ENCODE data around the gene ANKMY1.

Gene ANKMY1

DNA sequence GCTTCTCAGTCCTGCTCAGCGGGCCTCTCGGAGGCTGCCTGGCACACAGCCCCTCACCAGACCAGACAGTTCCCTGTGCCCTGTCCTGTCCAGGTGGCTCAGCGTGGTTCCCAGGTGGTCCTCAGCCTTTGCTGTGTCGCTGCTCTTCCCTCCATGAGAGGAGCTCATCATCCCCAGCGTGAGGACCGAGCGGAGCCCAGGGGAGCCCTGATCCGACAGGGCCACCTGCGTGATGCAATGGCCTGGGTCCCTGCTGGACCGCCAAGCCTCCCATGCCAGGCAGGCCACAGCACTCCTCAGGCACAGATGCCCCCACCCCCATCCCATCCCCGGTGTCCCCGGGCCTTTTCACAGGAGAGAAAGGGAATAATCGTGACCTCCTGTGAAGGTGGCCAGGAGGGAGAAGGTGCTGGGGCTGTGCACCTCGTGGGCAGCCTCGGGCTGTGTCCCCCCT is 118.1 kb downstream of the ANKMY1 start:
- Histone ChIP-seq H3K9me3 (ENCODE audit: insufficient read depth, low read depth, low read length) (no peaks in the 10 kb centered on the region), H3K27me3 (ENCODE audit: insufficient read depth, low read length, poor library complexity, severe bottlenecking) (no peaks in the 10 kb centered on the region), H3K4me2 (ENCODE audit: low read depth, low read length, poor library complexity, severe bottlenecking) (no peak overlapping the region), H3K9me2 (replicated peaks; ENCODE audit: low read depth, low read length) (no peaks in the 10 kb centered on the region), H3K9ac (ENCODE audit: low read depth, low read length, poor library complexity, severe bottlenecking) (no peak overlapping the region), H3K79me2 (ENCODE audit: insufficient read depth, low read length) (no peaks in the 10 kb centered on the region), H2AFZ (ENCODE audit: low read length) (no peak overlapping the region), H3K4me3 (ENCODE audit: low read length, poor library complexity, severe bottlenecking) (no peak overlapping the region), H3K4me1 (ENCODE audit: insufficient read depth, low read length, poor library complexity, severe bottlenecking) (peaks cover 8% of the 10 kb centered on the region), H4K20me1 (ENCODE audit: insufficient read depth, low read length, poor library complexity, severe bottlenecking) (no peaks in the 10 kb centered on the region), H3K36me3 (ENCODE audit: insufficient read depth, low read length) (no peaks in the 10 kb centered on the region), H3F3A (ENCODE audit: low read depth) (no peaks in the 10 kb centered on the region)
- TF ChIP-seq EZH2phosphoT487 (IDR thresholded peaks at IDR 0.05; ENCODE audit: borderline replicate concordance) = no peak
- TF ChIP-seq, protein P1, sequence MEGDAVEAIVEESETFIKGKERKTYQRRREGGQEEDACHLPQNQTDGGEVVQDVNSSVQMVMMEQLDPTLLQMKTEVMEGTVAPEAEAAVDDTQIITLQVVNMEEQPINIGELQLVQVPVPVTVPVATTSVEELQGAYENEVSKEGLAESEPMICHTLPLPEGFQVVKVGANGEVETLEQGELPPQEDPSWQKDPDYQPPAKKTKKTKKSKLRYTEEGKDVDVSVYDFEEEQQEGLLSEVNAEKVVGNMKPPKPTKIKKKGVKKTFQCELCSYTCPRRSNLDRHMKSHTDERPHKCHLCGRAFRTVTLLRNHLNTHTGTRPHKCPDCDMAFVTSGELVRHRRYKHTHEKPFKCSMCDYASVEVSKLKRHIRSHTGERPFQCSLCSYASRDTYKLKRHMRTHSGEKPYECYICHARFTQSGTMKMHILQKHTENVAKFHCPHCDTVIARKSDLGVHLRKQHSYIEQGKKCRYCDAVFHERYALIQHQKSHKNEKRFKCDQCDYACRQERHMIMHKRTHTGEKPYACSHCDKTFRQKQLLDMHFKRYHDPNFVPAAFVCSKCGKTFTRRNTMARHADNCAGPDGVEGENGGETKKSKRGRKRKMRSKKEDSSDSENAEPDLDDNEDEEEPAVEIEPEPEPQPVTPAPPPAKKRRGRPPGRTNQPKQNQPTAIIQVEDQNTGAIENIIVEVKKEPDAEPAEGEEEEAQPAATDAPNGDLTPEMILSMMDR (conservative IDR thresholded peaks at IDR 0.05; ENCODE audit: low read length) = no peak

GRCh38 chr2:240438810-240439697 is 118.7 kb downstream of the ANKMY1 start:
- Histone ChIP-seq H3K9me2 (replicated peaks; ENCODE audit: low read depth, low read length) (no peaks in the 10 kb centered on the region), H3K36me3 (ENCODE audit: insufficient read depth, low read length) (no peaks in the 10 kb centered on the region), H3K9me3 (ENCODE audit: insufficient read depth, low read depth, low read length) (no peaks in the 10 kb centered on the region), H3K4me2 (ENCODE audit: low read depth, low read length, poor library complexity, severe bottlenecking) (peak overlapping the region; percentile 60), H3K27me3 (ENCODE audit: insufficient read depth, low read length, poor library complexity, severe bottlenecking) (no peaks in the 10 kb centered on the region), H3K79me2 (ENCODE audit: insufficient read depth, low read length) (no peaks in the 10 kb centered on the region), H4K20me1 (ENCODE audit: insufficient read depth, low read length, poor library complexity, severe bottlenecking) (no peaks in the 10 kb centered on the region), H3K9ac (ENCODE audit: low read depth, low read length, poor library complexity, severe bottlenecking) (peak overlapping the region; percentile 56), H3K4me3 (ENCODE audit: low read length, poor library complexity, severe bottlenecking) (peak overlapping the region; percentile 45), H2AFZ (ENCODE audit: low read length) (no peak overlapping the region), H3K4me1 (ENCODE audit: insufficient read depth, low read length, poor library complexity, severe bottlenecking) (peaks cover 15% of the 10 kb centered on the region), H3F3A (ENCODE audit: low read depth) (no peaks in the 10 kb centered on the region)
- no peak for TF ChIP-seq EZH2phosphoT487 (IDR thresholded peaks at IDR 0.05; ENCODE audit: borderline replicate concordance)
- TF ChIP-seq, protein P1 (conservative IDR thresholded peaks at IDR 0.05; ENCODE audit: low read length) = no peak

DNA sequence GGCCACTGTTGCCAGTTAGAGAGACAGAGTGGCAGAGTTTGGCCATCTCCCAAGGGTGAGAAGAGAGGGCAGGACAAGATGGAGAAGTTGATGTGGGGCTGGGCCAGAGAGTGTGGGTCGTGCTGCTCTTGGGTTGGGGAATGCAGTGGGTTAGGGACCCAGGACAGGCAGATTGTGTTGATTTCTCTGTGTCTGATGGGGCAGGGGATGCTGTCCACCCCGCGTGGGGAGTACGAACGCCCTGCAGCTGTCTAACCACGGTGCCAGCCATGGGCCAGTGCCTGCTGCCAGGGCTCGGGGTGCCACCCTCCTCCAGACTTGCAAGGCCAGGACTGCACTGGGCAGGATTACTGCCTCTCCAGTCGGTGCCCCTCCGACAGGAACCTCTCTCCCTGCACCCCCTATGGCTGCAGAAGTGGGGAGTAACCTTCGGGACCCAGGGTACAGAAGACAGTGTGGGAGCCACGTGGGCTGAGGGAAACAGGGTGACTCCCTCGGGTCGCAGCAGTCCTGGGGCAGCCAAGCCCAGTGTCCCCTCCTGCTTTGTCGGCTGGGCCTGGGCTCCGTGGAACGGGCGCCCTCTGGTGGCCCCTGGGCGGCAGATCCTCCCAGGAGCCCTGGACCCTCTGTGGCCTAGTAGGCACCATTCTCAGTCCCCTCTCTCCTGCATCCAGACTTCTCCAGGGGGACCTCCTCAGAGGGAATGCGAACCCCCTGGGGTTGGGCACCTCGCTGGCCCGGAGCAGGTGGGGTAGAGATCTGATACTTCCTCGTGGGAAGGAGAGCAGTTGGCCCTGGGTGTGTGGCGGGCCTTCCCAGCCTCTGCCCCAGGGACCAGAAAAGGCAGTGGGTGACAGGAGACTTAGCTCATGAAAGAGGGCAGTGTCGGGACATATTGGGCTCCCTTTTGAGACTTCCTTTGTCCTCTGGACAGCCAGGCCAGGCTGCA is 119.7 kb downstream of the ANKMY1 start:
- peak overlapping the region; percentile 45 for H3K4me3 ChIP-seq (ENCODE audit: low read length, poor library complexity, severe bottlenecking)
- no peaks in the 10 kb centered on the region for H3K27me3 ChIP-seq (ENCODE audit: insufficient read depth, low read length, poor library complexity, severe bottlenecking)
- peak overlapping the region; percentile 56 for H3K9ac ChIP-seq (ENCODE audit: low read depth, low read length, poor library complexity, severe bottlenecking)
- no peaks in the 10 kb centered on the region for H4K20me1 ChIP-seq (ENCODE audit: insufficient read depth, low read length, poor library complexity, severe bottlenecking)
- no peak for TF ChIP-seq EZH2phosphoT487 (IDR thresholded peaks at IDR 0.05; ENCODE audit: borderline replicate concordance)
- TF ChIP-seq, protein P1 (conservative IDR thresholded peaks at IDR 0.05; ENCODE audit: low read length) = peak; percentile 91
- peaks cover 19% of the 10 kb centered on the region for H3K4me1 ChIP-seq (ENCODE audit: insufficient read depth, low read length, poor library complexity, severe bottlenecking)
- no peaks in the 10 kb centered on the region for H3K79me2 ChIP-seq (ENCODE audit: insufficient read depth, low read length)
- H3K4me2 ChIP-seq (ENCODE audit: low read depth, low read length, poor library complexity, severe bottlenecking) = peak overlapping the region; percentile 60
- no peak overlapping the region for H2AFZ ChIP-seq (ENCODE audit: low read length)
- H3K9me3 ChIP-seq (ENCODE audit: insufficient read depth, low read depth, low read length) = no peaks in the 10 kb centered on the region
- H3F3A ChIP-seq (ENCODE audit: low read depth) = no peaks in the 10 kb centered on the region
- H3K36me3 ChIP-seq (ENCODE audit: insufficient read depth, low read length) = no peaks in the 10 kb centered on the region
- no peaks in the 10 kb centered on the region for H3K9me2 ChIP-seq (replicated peaks; ENCODE audit: low read depth, low read length)
